Measurements from ENCODE around the gene SMPX.

Gene SMPX

DNA sequence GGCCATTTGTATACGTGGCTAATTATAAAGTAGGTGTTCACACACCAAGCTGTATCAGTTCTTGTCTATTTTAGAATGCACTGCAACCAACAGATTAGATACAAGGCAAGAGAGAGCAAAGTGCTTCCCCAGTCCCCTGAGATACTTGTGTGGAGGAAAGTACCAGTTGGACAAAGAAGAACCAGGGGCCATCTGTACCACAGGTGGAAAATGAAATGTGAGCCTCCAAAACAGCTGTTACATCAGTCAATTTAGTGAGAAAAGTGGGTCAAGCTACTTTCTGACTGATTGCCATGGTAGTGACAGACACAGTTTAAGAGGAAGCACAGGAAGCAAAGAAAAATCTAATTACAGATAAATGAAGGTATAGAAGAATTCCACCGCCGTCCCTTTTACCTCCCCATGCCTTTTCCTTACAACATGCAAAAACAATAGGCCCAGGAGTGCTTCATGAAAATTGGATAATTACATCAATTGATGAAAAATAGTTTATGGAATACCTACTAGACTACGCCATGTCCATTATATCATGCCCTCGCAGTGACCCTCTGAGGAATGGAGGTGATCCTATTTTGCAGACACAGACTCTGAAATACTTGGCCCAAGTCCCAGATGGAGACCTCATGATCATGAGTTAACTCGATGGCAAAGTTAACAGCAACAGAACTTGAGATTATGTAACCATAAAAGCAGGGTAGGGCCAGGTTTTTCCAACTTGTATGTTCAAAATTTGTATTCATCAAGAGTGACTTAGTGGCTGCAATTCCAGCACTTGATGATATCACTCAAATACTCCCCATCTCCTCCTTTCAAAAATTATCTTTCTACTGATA, 15.8 kb downstream of the SMPX start:
- no peak for DNase-seq

DNA sequence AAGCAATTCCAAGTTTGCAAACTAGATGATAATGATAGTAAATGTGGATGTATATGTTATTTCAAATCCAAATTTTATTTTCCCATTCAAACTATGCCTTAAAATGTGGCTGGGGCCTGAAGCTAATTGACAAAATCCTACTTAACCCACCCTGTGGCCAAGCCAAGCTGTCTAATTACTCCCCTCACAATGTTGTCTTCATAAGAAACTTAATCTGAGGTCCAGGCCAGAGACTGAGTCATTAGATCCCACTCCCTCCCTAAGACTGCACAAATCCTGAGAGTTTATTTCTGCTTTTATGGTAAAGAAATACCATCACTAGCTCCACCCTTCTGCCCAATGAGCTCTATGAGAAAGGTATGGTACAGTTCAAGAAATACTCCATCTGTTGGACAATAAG, 16.6 kb downstream of the SMPX start:
- DNase-seq = no peak

DNA sequence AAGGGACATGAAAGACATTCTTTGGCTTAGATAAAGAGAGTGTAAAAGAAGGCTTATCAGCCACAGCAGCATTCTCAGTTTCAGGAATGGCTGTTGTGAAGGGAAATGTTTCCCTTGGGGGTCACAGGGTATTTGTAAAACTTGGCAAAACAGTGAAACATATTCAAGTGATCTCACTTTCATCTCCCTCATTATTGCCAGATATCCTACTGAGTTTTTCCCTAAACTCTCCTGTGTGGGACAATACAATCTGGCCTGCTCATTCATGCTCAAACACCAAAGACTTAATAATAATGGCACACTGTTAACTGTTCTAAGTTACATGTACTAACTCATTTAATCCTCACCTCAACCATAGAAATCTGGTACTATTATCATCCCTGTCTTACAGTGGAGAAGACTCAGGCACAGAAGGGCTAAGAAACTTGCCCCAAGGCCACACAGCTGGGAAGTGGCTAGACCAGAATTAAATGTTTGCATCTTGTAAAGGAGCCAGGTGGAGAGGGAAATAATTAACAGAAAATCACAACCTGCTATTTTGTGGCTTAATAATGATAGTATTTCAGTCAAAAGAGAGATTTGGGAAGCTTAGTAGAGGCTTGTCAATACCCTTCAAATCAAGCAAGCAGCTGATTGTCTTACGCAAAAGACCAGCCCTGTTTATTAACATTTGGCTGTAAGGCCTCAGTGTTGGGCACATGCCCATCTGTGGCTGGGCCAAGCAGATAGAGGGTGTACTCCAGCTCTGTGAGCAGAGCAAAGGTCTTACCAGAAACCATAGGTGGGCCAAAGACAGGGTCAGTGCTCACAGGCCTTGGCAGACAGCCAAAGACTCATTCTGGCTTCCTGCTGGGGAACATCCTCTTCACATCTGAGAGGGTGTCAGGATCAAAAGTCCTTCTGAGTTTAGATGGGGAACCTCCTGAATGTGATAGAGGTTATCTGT, 17.3 kb downstream of the SMPX start:
- DNase-seq = no peak

DNA sequence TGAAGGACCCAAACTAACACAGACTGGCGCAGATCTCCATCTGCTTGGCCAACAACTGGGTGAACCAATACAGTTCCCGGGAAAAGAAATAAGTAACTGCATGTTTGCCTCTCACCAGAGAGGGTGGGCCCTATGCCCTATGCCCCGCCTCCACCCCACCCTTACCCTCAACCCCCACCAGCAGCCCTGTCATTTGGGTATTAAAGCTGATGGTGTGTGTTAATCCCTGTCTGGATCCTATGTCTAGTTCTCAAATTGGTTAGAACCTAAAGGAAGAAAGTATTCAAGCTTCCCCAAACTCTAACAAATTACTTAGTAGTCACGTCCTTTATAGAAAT, 19.0 kb downstream of the SMPX start:
- DNase-seq = no peak

DNA sequence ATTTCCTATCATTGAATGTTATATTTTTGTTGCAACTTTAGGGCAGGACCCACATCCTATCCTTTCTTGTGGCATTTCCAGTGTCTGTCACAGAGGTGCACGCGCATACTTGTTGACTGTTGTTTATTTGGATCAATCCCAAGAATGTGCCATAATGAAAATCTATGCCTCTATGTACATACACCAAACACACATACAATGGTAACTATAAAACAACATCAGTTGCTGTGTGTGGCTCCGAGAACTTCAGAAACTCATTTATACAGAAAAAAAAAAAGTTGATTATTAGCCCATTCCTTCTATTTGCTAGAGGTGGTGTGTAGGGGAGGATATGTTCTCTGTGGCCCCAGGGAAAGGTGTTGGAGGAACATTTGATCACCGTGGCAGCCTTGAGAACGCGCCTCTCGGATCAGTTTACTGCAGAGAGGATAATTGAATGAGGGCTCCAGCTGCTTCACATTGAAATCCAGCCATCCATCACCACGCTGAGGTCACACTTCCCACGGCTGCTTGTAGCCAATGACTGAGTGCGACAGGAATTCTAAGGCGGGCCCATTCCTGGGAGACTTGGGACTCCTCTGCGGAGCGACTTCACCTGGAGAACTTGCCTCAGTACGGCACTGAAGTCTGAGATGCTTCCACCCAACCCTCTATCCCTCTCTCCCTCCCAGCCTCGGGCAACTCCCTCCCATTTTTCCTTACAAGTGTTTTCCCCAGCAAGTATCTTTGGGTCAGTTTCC, 19.5 kb downstream of the SMPX start:
- peak; percentile 40 for DNase-seq

DNA sequence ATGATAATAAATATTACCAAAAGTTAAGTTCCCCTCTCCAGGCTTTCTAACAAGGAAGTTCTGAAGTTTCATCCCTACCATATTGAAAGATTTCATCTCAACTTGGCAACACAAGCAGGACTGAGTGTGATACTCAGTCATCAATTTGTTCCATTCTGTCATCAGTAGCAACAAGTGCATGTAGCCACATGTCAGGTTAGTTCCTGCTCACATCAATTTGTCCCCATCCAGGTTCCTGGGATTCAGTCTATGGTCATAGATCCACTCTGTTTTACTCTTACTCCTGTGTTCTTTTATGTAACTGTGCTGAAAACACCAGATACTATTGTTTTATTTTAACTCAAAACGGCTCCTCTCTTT, 22.2 kb downstream of the SMPX start:
- no peak for DNase-seq

DNA sequence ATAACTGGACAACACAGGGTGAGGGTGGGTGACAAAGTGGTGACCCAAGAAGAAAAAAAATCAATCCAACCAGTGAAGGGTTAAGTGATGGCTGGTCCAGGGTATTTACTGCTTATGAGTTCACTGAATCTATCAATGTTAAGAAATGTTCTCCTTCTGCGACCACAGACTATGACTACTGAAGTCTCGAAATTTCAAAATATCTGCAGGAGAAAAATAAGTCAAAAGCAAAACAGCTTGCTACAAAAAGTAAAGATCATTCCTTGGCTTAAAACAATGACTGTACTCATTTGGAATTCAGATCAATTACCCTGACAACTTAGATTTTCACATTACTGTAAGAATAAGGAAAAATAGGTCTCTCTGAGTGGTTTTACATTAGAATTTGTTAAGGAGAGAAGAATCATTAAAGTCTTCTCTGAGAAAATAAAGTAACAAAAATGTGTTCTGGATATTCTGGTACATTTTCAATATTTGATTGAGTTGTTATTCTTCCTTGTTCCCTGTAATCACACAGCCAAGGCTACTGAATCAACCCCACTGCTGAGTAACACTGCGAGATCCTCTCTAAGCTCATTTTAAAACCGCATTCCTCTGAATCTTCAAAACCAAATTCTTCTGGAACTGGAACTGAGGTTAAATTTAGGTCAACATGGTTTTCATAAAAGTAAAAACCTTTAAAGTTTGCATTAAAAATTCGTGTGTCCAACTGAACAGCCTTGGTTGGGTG, 22.7 kb downstream of the SMPX start:
- no peak for DNase-seq

DNA sequence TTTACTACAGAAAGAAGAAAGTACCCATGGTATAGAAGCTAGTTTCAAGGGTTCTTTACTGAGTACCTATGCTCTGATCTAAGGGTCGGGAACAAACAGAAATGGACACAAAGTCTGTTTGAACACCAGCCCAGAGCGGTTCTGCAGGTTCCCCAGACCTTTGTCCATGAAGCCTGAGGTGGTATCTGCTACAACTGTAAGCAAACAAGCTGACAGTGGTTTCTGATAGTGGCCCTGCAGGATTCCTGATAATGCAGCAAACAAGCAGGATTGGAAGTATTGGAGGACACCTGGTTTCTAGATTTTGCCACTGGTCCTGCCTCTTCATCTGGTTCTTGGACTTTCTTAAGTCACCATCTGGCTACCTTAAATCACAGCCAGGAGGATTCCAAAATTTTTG, 23.7 kb downstream of the SMPX start:
- no peak for DNase-seq

DNA sequence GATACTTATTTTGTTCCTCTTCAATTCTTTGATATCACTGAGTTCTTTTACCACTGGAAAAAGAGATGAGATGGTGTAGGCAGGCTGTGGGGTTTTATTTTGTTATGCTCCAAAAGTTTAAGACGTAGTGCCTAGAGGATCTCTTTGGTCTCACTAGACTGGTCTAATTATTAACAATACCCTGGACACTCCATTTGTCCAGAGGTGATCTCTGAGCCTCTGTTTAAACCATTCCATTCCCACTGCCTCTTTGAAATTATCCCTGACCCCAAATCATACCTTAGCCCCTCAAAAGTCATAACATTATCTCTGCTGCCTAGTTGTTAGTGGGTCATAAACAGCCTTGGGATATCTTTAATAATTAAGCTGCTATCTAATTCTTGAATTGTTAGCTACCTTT, 24.2 kb downstream of the SMPX start:
- no peak for DNase-seq

DNA sequence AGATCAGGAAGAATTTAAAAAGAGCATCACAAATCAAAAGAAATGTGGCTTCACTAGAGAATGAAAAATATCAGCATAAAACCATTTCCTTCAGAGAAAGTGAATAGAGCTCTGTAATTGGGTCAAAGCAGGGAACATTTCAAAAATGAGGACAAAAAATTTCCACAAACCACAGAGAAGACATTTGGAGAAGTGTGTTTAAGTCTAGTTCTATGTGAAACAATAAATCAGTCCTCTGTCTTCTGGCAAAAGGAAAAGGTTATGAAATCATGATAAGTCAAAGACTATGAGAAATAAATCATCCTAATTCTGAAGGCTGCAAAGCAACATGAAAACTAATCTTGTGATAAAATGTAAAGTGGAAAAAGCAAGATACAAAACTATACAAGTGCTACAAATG, 27.9 kb downstream of the SMPX start:
- DNase-seq = no peak

DNA sequence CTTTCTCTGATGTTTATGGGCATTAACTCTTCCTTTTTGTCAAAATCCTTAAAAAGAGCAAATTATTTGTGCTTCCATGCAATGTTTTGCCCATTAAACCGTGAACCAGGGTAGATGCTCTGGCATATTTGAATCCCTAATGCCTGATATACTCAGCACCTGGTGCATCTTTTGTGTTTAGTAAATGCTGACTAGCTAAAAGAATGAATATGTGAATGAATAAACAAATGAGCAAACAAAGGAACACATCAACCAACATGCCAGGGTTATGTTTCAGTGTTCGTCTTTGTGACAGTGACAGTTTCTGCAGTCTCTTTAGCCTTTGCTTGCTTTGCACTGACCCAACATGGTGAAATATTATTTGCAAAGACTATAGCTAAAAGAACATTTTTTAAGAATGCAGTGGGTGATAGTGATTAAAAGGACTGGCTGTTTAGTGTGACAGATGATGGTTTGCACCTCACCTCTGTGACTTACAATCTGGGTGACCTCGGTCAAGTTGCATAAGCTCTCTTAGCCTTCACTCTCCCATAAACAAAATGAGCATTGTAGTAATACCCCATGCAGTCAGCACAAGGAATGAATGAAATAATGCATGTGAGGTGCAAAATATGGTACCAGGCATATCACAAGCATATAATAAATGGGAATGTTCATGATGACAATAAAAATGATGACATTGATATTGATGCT, 29.5 kb downstream of the SMPX start:
- DNase-seq = no peak

DNA sequence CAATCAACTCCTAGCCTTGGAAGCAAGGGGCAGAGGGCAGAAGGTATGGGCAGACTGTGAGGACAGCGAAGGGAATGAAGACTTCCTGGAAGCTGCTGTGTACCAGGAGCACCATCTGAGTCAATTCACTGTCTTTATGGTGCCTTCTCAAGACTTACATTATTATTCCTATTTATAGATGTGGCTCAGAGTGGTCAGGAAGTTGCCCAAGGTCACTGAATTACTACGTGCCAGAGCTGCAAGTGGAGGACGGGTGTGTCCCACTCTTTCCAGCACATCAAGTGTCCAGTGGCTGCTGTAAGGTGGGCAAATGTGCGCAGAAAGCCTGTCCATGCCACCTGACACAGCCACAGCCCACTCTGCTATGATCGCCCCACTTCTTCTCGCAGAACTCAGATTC, 32.0 kb downstream of the SMPX start:
- DNase-seq = no peak

DNA sequence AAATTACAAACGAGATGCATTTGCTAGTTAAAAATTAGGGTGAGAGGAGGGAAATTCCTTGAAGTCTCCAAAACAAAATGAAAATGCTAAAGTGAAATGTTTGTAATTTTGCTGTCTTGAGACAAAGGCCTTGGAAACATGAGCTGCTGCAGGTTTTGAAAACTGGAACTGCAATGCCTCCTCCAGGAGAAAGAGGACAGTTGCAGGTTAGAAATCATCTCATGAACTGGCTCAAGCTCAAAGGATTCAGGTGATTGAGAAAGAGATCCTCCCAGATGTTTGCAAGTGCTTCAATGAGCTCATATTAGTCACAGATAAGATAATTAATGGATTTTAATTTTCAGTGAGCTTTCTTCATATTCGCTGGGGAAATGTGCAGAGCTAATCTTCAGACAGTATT, 32.4 kb downstream of the SMPX start:
- DNase-seq = no peak

DNA sequence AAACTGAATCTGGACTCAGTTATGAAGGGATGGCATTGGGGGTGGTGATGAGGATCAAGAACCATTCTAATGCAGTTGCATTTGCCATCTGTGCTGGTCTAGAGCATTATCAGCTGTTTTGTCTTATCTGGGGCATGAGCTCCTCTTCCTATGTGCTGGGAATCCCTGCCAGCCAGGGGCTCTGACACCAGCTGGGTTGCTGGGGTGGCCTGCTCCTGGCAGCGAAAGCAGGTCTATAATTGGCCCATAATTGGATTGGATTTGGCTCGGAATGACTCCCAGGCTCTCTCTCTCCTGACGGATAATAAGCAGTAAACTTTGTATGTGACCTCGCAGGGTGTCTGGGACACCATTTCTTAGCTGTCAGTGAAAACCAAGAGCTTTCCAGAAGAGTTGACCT, 34.1 kb downstream of the SMPX start:
- DNase-seq = no peak

DNA sequence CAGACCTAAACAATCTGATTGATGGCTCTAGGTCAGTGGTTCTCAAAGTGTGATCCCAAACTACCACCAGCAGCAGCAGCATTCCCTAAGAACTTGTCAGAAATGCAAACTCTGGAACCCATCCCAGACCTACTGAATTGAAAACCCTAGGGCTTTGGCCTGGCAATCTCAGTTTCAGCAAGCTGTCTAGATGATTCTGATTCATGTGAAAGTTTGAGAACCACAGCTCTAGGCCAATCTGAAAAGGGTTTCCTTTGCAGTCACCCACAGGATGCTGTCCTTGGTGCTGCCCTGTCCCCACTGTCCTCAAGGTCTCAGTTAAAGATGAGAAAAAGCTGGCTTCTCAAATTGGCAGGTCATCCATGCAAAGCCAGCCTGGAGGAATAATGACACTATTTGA, 34.8 kb downstream of the SMPX start:
- peak; percentile 26 for DNase-seq

DNA sequence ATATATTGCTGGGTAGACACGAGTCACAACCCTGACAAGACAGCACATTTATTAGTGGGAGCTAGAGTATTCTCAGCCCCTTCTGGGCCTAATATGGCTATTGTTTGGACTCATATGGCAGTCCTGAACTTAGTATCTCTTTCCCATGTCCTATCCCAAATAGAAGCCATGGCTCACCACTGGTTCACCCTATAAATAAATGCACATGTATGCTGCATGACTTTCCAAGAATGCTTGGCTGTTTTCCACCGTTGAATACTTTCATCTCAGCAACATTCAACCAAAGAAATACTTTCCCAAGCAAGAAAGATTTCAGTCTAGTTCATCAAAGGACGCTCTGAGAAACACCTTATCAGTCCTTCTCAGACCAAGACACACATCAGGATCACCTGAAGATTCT, 36.7 kb downstream of the SMPX start:
- no peak for DNase-seq

DNA sequence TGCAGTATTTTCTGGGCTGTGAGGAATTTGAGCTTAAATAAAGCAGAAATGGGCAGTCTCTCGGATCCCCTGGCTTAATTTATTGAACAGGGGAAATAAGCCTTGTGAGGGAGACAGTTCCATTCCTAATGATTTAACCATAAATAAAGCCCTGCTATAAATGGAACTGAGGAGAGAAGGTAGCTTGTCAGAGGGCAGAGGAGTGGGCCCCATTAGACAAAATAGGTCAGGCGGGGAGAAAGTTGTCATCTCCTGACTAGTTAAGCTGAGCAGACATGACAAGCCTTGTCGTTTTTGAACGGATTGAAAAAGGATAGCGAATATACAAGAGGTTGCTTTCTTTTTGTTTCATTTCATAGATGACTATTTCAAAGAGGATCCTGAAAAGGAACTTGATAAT, 39.3 kb downstream of the SMPX start:
- no peak for DNase-seq

DNA sequence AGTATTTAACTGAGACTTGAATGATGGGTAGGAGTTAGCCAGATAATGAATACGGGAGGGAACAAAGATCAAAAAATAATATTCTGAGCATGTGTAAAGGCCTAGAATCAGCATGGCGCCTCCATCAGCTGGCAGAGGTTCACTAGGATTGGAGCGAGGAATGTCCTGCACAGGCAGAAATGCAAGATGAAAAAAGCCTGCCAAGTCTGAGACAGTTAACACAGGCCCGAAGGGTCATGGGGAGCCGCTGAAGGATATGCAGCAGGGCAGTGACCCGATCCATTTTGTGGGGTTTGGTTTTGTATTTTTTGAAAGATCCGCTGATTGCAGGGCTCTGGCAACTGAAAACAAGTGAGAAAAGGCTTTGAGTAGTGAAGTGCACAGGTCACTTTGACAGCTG, 40.1 kb downstream of the SMPX start:
- no peak for DNase-seq

DNA sequence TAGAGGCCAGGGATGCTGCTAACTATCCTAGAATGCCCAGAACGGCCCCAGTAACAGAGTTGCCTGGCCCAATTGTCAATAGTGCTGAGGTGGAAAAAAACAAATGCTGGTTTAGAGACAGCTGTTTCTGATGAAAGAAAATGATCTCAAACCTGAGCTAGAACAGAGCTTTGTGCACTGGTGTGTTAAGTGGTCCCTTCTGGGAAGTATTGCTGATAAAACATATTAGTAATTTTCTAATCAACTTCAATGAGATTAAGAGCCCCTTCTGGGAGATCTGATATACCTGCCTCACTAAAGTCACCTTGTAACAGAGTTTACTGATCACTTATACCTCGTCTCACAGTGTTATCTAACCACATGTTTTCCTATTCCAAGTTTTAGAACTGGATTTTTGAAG, 42.1 kb downstream of the SMPX start:
- DNase-seq = no peak

DNA sequence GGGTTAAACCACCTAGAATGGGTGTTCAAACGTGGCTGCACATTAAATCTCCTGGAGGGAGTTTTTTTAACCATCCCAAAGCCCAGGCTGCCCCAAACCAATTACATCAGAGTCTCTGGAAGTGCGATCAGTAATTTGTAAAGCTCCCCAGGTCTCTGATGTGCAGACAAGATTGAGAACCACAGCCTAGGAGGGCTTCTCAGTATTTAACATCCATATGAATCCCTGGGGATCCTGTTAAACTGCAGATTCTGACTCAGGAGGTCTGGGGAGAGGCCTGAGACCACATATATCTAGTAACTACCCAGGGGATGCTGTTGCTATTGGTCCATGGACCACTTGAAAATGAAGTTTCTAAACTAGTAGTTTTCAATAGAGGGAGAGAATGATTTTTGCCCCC, 42.6 kb downstream of the SMPX start:
- DNase-seq = no peak

DNA sequence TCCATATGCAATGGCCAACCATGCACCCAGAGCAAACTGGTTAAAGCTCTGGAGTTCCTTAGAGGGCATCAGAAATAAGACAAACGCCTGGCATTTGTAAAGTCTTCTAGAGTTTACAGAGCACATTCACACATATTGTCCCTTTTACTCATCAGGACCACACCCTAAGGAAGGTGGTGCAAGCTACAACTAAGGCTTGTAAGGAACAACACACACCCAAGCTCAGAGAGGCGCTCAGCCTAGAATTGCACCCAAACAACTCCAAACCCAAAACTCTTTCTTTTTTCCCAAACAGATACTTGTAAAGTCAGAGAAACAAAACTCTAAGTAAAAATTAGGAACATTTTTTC, 46.1 kb downstream of the SMPX start:
- no peak for DNase-seq

DNA sequence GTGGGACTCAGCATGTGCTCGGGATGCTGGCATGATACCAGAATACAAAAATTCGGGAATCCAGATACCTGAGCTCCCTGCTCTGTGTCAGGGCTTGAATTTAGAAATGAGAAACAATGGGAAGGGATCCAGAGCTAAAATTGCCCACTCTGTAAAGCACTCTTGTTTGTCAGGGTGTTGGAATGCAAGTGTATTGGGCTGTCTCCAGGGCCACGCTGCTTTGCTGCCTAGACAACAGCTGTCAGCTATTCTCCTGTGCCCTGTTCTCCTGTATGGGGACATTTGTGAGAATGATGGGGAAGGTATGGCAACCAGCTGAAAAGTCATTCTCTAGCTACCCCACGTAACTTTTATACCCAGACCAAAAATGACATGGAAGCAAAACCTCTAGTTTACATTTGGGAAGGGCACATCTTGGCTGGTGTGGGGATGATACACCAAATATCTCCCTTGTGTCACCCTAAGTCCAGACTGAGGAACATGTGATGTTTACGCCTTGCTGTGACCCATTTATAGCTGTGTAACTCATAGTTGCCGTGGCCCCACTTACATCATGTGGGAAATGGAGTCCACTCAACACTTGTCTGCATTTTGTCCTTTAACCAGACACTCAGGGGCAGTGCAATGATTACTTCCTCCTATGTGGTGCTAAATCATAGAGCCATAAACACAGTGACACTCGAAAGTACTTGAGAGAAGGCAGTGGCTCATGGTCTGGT, 46.6 kb downstream of the SMPX start:
- DNase-seq = no peak

Measured in right hindlimb (tissue), 1 donor.